ENCODE data around the gene FAHD1. TPM values are rescaled to one million over a fixed set of nuclear protein-coding genes. Genes with fewer than 3 reads are reported as not detected.
A peak's percentile ranks its signal among the peaks of the same experiment; 100 is the strongest.

Gene FAHD1
- total RNA-seq, 1 donor from 2014 or later = 53.5 TPM

DNA sequence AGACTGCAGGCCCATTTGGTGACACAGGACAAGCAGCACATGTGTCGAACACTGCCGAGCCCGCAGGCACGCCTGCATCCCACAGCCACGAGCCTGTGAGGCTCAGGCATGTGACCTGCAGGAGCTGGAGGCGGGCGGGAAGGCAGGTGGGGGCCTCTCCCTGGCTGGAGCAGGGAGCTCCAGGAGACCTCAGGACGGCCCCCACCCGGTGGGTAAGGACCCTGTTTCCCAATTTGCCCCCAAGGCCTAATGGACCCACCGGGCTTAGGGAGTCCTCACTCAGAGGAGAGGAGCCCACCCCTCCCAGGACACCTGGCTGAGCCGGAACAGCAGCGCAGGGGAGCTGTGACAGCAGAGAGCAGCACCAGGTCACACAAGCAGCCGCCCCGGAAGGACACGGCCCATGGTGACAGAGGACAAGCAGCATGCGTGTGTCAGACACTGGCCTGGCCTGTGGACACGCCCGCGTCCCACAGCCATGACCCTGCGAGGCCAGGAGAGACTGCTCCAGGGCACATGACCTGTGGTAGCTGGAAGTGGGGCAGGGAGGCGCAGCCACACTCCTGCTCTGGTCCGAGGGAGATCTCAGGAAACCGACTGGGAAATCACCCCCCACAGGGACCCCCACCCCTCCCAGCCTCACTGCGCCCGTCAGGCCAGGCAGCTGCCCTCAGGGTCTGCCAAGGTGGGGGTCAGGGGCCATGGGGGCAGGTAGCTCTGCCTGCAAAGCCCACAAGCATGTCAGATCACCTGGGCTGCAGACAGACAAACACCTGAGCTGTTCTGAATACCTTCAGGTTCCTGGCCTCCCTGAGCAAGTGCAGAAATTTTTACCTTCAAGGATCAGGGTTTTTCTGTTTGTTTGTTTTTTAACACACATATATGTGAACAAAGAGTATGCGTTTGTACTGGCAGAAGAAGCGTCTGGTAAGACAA, 47.0 kb upstream of the FAHD1 start:
- Histone ChIP-seq H3K4me3 (no peak overlapping the region), H3K27ac (no peak overlapping the region)

GRCh38 chr16:1780677-1781072, 46.3 kb upstream of the FAHD1 start:
- intact Hi-C loops (cut with DNase I) = no loop called here
- H3K36me3 ChIP-seq = peaks cover 0 to 35% of the 10 kb centered on the region in 2 donors
- no peak for DNase-seq (ENCODE audit: extremely low spot score in 2 of 2)
- peak overlapping the region in 1 of 2 donors; percentile 89 for H3K4me3 ChIP-seq
- no peak overlapping the region for H3K27ac ChIP-seq
- H3K9me3 ChIP-seq = no peaks in the 10 kb centered on the region
- no peaks in the 10 kb centered on the region for H3K27me3 ChIP-seq
- TF ChIP-seq POLR2A (IDR thresholded peaks at IDR 0.05) (no peak), POLR2AphosphoS5 (IDR thresholded peaks at IDR 0.05; ENCODE audit: insufficient read depth in 1 of 2, low read depth in 1 of 2) (no peak)
- TF ChIP-seq, protein P1, sequence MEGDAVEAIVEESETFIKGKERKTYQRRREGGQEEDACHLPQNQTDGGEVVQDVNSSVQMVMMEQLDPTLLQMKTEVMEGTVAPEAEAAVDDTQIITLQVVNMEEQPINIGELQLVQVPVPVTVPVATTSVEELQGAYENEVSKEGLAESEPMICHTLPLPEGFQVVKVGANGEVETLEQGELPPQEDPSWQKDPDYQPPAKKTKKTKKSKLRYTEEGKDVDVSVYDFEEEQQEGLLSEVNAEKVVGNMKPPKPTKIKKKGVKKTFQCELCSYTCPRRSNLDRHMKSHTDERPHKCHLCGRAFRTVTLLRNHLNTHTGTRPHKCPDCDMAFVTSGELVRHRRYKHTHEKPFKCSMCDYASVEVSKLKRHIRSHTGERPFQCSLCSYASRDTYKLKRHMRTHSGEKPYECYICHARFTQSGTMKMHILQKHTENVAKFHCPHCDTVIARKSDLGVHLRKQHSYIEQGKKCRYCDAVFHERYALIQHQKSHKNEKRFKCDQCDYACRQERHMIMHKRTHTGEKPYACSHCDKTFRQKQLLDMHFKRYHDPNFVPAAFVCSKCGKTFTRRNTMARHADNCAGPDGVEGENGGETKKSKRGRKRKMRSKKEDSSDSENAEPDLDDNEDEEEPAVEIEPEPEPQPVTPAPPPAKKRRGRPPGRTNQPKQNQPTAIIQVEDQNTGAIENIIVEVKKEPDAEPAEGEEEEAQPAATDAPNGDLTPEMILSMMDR (IDR thresholded peaks at IDR 0.05) = no peak
- peaks cover 54% of the 10 kb centered on the region for H3K4me1 ChIP-seq

More for the DNA sequence above, 47.0 kb upstream of the FAHD1 start:
- TF ChIP-seq POLR2AphosphoS5 (IDR thresholded peaks at IDR 0.05; ENCODE audit: insufficient read depth in 1 of 2, low read depth in 1 of 2) = no peak
- TF ChIP-seq, protein P1 (IDR thresholded peaks at IDR 0.05) = no peak
- intact Hi-C loops (cut with DNase I) = no loop called here
- H3K36me3 ChIP-seq = peaks cover 0 to 38% of the 10 kb centered on the region in 2 donors
- H3K27me3 ChIP-seq = no peaks in the 10 kb centered on the region
- no peak for DNase-seq (ENCODE audit: extremely low spot score in 2 of 2)
- peaks cover 52% of the 10 kb centered on the region for H3K4me1 ChIP-seq
- no peaks in the 10 kb centered on the region for H3K9me3 ChIP-seq

GRCh38 chr16:1781254-1781653, 45.8 kb upstream of the FAHD1 start:
- H3K9me3 ChIP-seq = no peaks in the 10 kb centered on the region
- peaks cover 59% of the 10 kb centered on the region for H3K4me1 ChIP-seq
- H3K4me3 ChIP-seq = peak overlapping the region; percentile 77 to 89
- TF ChIP-seq, protein P1 (IDR thresholded peaks at IDR 0.05) = no peak
- TF ChIP-seq POLR2A (IDR thresholded peaks at IDR 0.05) = no peak
- no peak for TF ChIP-seq POLR2AphosphoS5 (IDR thresholded peaks at IDR 0.05; ENCODE audit: insufficient read depth in 1 of 2, low read depth in 1 of 2)
- H3K36me3 ChIP-seq = peaks cover 0 to 30% of the 10 kb centered on the region in 2 donors
- intact Hi-C loops (cut with DNase I) = no loop called here
- H3K27me3 ChIP-seq = no peaks in the 10 kb centered on the region
- H3K27ac ChIP-seq = peak overlapping the region; percentile 67
- no peak for DNase-seq (ENCODE audit: extremely low spot score in 2 of 2)

GRCh38 chr16:1781758-1782407, 45.1 kb upstream of the FAHD1 start:
- intact Hi-C loops (cut with DNase I) = no loop called here
- DNase-seq (ENCODE audit: extremely low spot score in 2 of 2) = no peak
- TF ChIP-seq POLR2AphosphoS5 (IDR thresholded peaks at IDR 0.05; ENCODE audit: insufficient read depth in 1 of 2, low read depth in 1 of 2) (no peak), POLR2A (IDR thresholded peaks at IDR 0.05) (no peak)
- TF ChIP-seq, protein P1 (IDR thresholded peaks at IDR 0.05) = no peak
- Histone ChIP-seq H3K4me1 (peaks cover 59% of the 10 kb centered on the region), H3K36me3 (peaks cover 0 to 31% of the 10 kb centered on the region in 2 donors), H3K4me3 (peak overlapping the region; percentile 77 to 89), H3K27ac (peak overlapping the region; percentile 67), H3K27me3 (no peaks in the 10 kb centered on the region), H3K9me3 (no peaks in the 10 kb centered on the region)
